HepG2 (cell line): ENCODE results near the gene RILPL1. TPM values are rescaled to one million over a fixed set of nuclear protein-coding genes. Genes with fewer than 3 reads are reported as not detected.
"Not testable (repeated sequence)": the region's sequence is repeated elsewhere in the genome, so short reads cannot be mapped to it uniquely, and the experiment has no call there.

Experiments used
- ATAC-seq: fragments of 200-7000 bp; cut with Tn5 transposase; 3 replicates; pipeline ENCODE4 v1.9.1; 2020; ENCODE audit warnings: mild to moderate bottlenecking, moderate library complexity
- BruUV-seq: library from RNA; stranded (reverse); fragments of 400-500 nt; replicated peaks from 2 replicates; lab custom pipeline; 2021; lab: Mats Ljungman, UMichigan
- CTCF ChIA-PET: fragments of 300-600 bp; formaldehyde crosslinking; extraction: SDS; loops from one replicate; lab custom pipeline; 2021; ENCODE audit warnings: low total read pairs, inconsistent platforms, low intra/inter-chr PET ratio; lab: Yijun Ruan, JAX
- POLR2A ChIA-PET: fragments of 350-600 bp; sonication (Branson Sonifier 250); formaldehyde crosslinking; loops from one replicate; lab custom pipeline; 2020; ENCODE audit warnings: antibody characterized with exemption, inconsistent platforms; lab: Yijun Ruan, JAX
- DNase-seq: peaks from one replicate; pipeline ENCODE4 v3.0.0-alpha.2; 2015; ENCODE audit warnings: low spot score
- FAIRE-seq: peaks from 3 replicates; lab custom pipeline; 2011; peaks lifted over from hg19 to GRCh38; lab: Jason Lieb, UNC
- H2AFZ ChIP-seq: one replicate; pipeline ENCODE4 v1.6.1; 2011; ENCODE audit warnings: low read length, inconsistent platforms
- H3K27ac ChIP-seq: fragments of 300-600 bp; 3 replicates; pipeline ENCODE4 v1.8.0; 2011; ENCODE audit warnings: mixed run types, mild to moderate bottlenecking, mixed read lengths, low read length, inconsistent platforms; ENCODE audit not compliant: insufficient read depth; ENCODE audit errors: extremely low read length
- H3K27me3 ChIP-seq, 2 experiments: fragments of 200-600 bp in 1 of 2; 2 replicates in 1 of 2; 3 replicates in 1 of 2; pipeline versions ENCODE4 v1.6.0 to v1.8.0; 2011; ENCODE audit warnings: low read length in 2 of 2, mild to moderate bottlenecking in 2 of 2, moderate library complexity in 2 of 2, inconsistent platforms in 1 of 2; ENCODE audit not compliant: insufficient read depth in 2 of 2, control insufficient read depth in 1 of 2
- H3K36me3 ChIP-seq, 2 experiments: fragments of 200-600 bp in 1 of 2; replicated peaks in 1 of 2; 2 replicates in 1 of 2; 3 replicates in 1 of 2; pipeline versions ENCODE4 v1.5.1 to v1.8.0; 2011; ENCODE audit warnings: low read length in 2 of 2, inconsistent platforms in 1 of 2; ENCODE audit not compliant: insufficient read depth in 2 of 2, control insufficient read depth in 1 of 2
- H3K4me1 ChIP-seq: 2 replicates; pipeline ENCODE4 v1.5.1; 2012; ENCODE audit warnings: low read length, inconsistent platforms; ENCODE audit not compliant: insufficient read depth
- H3K4me2 ChIP-seq: 2 replicates; pipeline ENCODE4 v1.6.0; 2011; ENCODE audit warnings: low read depth, low read length, inconsistent platforms
- H3K4me3 ChIP-seq, 3 experiments: fragments of 200-600 bp in 1 of 3; sonication (generic), shearing (Covaris generic) in 1 of 3; replicated peaks in 1 of 3; 2 replicates each; pipeline ENCODE4 v1.5.1; 2011 to 2016; ENCODE audit warnings: low read length in 3 of 3, inconsistent platforms in 2 of 3, low read depth in 2 of 3, mild to moderate bottlenecking in 2 of 3, control low read depth in 1 of 3, mixed read lengths in 1 of 3; ENCODE audit not compliant: insufficient read depth in 1 of 3
- H3K79me2 ChIP-seq: one replicate; pipeline ENCODE4 v1.6.1; 2011; ENCODE audit warnings: low read length, inconsistent platforms; ENCODE audit not compliant: insufficient read depth
- H3K9ac ChIP-seq: 2 replicates; pipeline ENCODE4 v1.6.0; 2011; ENCODE audit warnings: mild to moderate bottlenecking, low read depth, low read length, inconsistent platforms; ENCODE audit not compliant: insufficient read depth
- H3K9me3 ChIP-seq: 2 replicates; pipeline ENCODE4 v1.5.1; 2012; ENCODE audit warnings: mild to moderate bottlenecking, low read length
- H4K20me1 ChIP-seq: 2 replicates; pipeline ENCODE4 v1.6.0; 2011; ENCODE audit warnings: inconsistent platforms, mild to moderate bottlenecking, low read length, moderate library complexity; ENCODE audit not compliant: insufficient read depth
- ATF3 ChIP-seq: sonication (generic); formaldehyde crosslinking; IDR thresholded peaks from 2 replicates; pipeline ENCODE4 v1.4.0; 2020; ENCODE audit warnings: missing genetic modification reagents
- ATF7 ChIP-seq, 2 experiments: fragments of 450-650 bp in 1 of 2; sonication (generic) in 1 of 2; formaldehyde crosslinking in 1 of 2; IDR thresholded peaks; 2 replicates each; pipeline versions ENCODE4 v1.4.0 to v1.6.1; 2016 to 2020; ENCODE audit warnings: antibody characterized with exemption in 1 of 2, mild to moderate bottlenecking in 1 of 2, missing genetic modification reagents in 1 of 2
- ESRRA ChIP-seq: sonication (generic); formaldehyde crosslinking; IDR thresholded peaks from 2 replicates; pipeline ENCODE4 v1.5.1; 2020; ENCODE audit warnings: mild to moderate bottlenecking, low read depth, missing genetic modification reagents
- GTF2F1 ChIP-seq: fragments of 150-350 bp; IDR thresholded peaks from 2 replicates; pipeline ENCODE4 v1.6.1; 2014; ENCODE audit warnings: low read length
- HMGA1 ChIP-seq: sonication (generic); formaldehyde crosslinking; conservative IDR thresholded peaks from 2 replicates; pipeline ENCODE4 v1.4.0; 2020; ENCODE audit warnings: missing genetic modification reagents
- HOXA9 ChIP-seq: sonication (generic); formaldehyde crosslinking; IDR thresholded peaks from 2 replicates; pipeline ENCODE4 v1.8.1; 2022; ENCODE audit warnings: missing genetic modification reagents, mild to moderate bottlenecking, moderate library complexity, borderline replicate concordance
- NR2F2 ChIP-seq: IDR thresholded peaks from 2 replicates; pipeline ENCODE4 v1.6.1; 2012; ENCODE audit warnings: low read depth, inconsistent platforms, borderline replicate concordance
- RBM39 ChIP-seq: fragments of 200-400 bp; formaldehyde crosslinking; IDR thresholded peaks from one replicate; pipeline ENCODE4 v1.6.1; 2018; ENCODE audit warnings: antibody characterized with exemption, mild to moderate bottlenecking, low read depth, low read length; ENCODE audit not compliant: poor library complexity, severe bottlenecking
- SATB2 ChIP-seq: sonication (generic); formaldehyde crosslinking; IDR thresholded peaks from 2 replicates; pipeline ENCODE4 v1.5.0; 2020; ENCODE audit warnings: missing genetic modification reagents
- SNAI1 ChIP-seq: sonication (generic); formaldehyde crosslinking; IDR thresholded peaks from 2 replicates; pipeline ENCODE4 v1.5.0; 2020; ENCODE audit warnings: mild to moderate bottlenecking, missing genetic modification reagents, borderline replicate concordance
- SPEN ChIP-seq: sonication (generic); formaldehyde crosslinking; IDR thresholded peaks from 2 replicates; pipeline ENCODE4 v1.5.1; 2020; ENCODE audit warnings: low read depth, mild to moderate bottlenecking, missing genetic modification reagents
- SRY ChIP-seq: sonication (generic); formaldehyde crosslinking; IDR thresholded peaks from 2 replicates; pipeline ENCODE4 v1.8.0; 2022; ENCODE audit warnings: mild to moderate bottlenecking, missing genetic modification reagents
- ZNF205 ChIP-seq: IDR thresholded peaks from 2 replicates; pipeline ENCODE4 v1.6.1; 2018; ENCODE audit warnings: missing biosample characterization, missing genetic modification reagents
- ZNF292 ChIP-seq: sonication (generic); formaldehyde crosslinking; IDR thresholded peaks from 2 replicates; pipeline ENCODE4 v1.8.1; 2022; ENCODE audit warnings: mild to moderate bottlenecking, low read depth, missing genetic modification reagents, borderline replicate concordance
- ZNF367 ChIP-seq: sonication (generic); formaldehyde crosslinking; IDR thresholded peaks from 2 replicates; pipeline ENCODE4 v1.4.0; 2020; ENCODE audit warnings: missing genetic modification reagents, borderline replicate concordance
- ZNF614 ChIP-seq: IDR thresholded peaks from 2 replicates; pipeline ENCODE4 v1.6.1; 2018; ENCODE audit warnings: missing biosample characterization, missing genetic modification reagents, inconsistent platforms, borderline replicate concordance
- ZNF619 ChIP-seq: sonication (generic); formaldehyde crosslinking; IDR thresholded peaks from 2 replicates; pipeline ENCODE4 v1.4.0; 2020; ENCODE audit warnings: mild to moderate bottlenecking, missing genetic modification reagents
- ZNF713 ChIP-seq: sonication (generic); formaldehyde crosslinking; IDR thresholded peaks from 2 replicates; pipeline ENCODE4 v1.4.0; 2020; ENCODE audit warnings: mild to moderate bottlenecking, missing genetic modification reagents
- WGBS: methylation state at CpG from one replicate; pipeline ENCODE4 v1.1.6; 2017; ENCODE audit warnings: low lambda C conversion rate; 5-methylcytosine and 5-hydroxymethylcytosine counted together
- in situ Hi-C: cut with HindIII; loops from 2 replicates; pipeline ENCODE4 v1.10.0; 2017; ENCODE audit warnings: low pct_unique_long_range_greater_than_20kb; ENCODE audit not compliant: extremely low pct_ligation_motif_present
- intact Hi-C: fragments of 100-400 bp; cut with micrococcal nuclease; formaldehyde crosslinking; loops from one replicate; pipeline ENCODE4 v1.10.0; 2022; ENCODE audit not compliant: unreplicated experiment
- polyA plus RNA-seq, 8 experiments: library from polyadenylated mRNA; depleted of rRNA in 3 of 8; stranded (reverse) in 7 of 8; unstranded in 1 of 8; fragments of >200 nt; fragmentation: Illumina TruSeq in 4 of 8; extraction: Trizol in 4 of 8; gene quantifications; 2 replicates each; pipeline versions ENCODE4 v1.2.1 to v1.2.3, GENCODE V29; 2011 to 2016; ENCODE audit warnings: low read depth in 4 of 8, missing spikeins in 1 of 8, mixed read lengths in 1 of 8; ENCODE audit not compliant: insufficient read depth in 1 of 8
- total RNA-seq, 5 experiments: library from RNA; depleted of rRNA; stranded (reverse); fragments of >200 nt; fragmentation: Illumina TruSeq; extraction: Trizol; gene quantifications; 2 replicates each; pipeline ENCODE4 v1.2.3, GENCODE V29; 2016; ENCODE audit warnings: low read depth in 1 of 5
- TF ChIP-seq, protein P1 (sequence below): sonication (generic); formaldehyde crosslinking; IDR thresholded peaks from 2 replicates; pipeline ENCODE4 v1.5.1; 2020; ENCODE audit warnings: missing genetic modification reagents, mild to moderate bottlenecking, borderline replicate concordance

The RILPL1 gene
- total and polyA plus RNA-seq, 2 of the 13 experiments (the other 11 are each of a cell fraction or from before 2014, with no cell fraction given): 5.8 to 28.4 TPM

- Histone ChIP-seq H3K9ac (no peak overlapping the region), H3K9me3 (no peaks in the 10 kb centered on the region), H2AFZ (no peak overlapping the region), H3K4me1 (no peaks in the 10 kb centered on the region), H3K4me3 (no peak overlapping the region), H3K36me3 (peaks cover 7 to 14% of the 10 kb centered on the region in 2 experiments; a peak in 4 of 5 replicates), H3K27me3 (no peaks in the 10 kb centered on the region), H3K27ac (no peak overlapping the region), H3K4me2 (no peak overlapping the region), H4K20me1 (no peaks in the 10 kb centered on the region), H3K79me2 (no peaks in the 10 kb centered on the region)
- in situ Hi-C loops (no loop called here), intact Hi-C loops (no loop called here)
- FAIRE-seq (no peak), DNase-seq (no peak), ATAC-seq (no peak)
- ChIA-PET POLR2A (no interaction called here), CTCF (no interaction called here)
- BruUV-seq: no TSS peak
- TF ChIP-seq SNAI1 (CRISPR knock-in tag) (no peak), ATF7 (IDR thresholded peaks at IDR 0.05) (no peak), ATF7 (CRISPR knock-in tag; IDR thresholded peaks at IDR 0.05) (no peak), ESRRA (no peak), HOXA9 (CRISPR knock-in tag) (no peak), NR2F2 (no peak), ATF3 (CRISPR knock-in tag) (no peak), ZNF614 (CRISPR knock-in tag) (no peak), RBM39 (no peak), GTF2F1 (no peak), ZNF292 (CRISPR knock-in tag) (no peak), SATB2 (CRISPR knock-in tag) (no peak), ZNF713 (CRISPR knock-in tag) (no peak), ZNF205 (CRISPR knock-in tag) (no peak), ZNF367 (no peak), SRY (no peak), ZNF619 (CRISPR knock-in tag) (no peak), HMGA1 (CRISPR knock-in tag) (no peak), SPEN (CRISPR knock-in tag) (no peak)
- TF ChIP-seq, protein P1, sequence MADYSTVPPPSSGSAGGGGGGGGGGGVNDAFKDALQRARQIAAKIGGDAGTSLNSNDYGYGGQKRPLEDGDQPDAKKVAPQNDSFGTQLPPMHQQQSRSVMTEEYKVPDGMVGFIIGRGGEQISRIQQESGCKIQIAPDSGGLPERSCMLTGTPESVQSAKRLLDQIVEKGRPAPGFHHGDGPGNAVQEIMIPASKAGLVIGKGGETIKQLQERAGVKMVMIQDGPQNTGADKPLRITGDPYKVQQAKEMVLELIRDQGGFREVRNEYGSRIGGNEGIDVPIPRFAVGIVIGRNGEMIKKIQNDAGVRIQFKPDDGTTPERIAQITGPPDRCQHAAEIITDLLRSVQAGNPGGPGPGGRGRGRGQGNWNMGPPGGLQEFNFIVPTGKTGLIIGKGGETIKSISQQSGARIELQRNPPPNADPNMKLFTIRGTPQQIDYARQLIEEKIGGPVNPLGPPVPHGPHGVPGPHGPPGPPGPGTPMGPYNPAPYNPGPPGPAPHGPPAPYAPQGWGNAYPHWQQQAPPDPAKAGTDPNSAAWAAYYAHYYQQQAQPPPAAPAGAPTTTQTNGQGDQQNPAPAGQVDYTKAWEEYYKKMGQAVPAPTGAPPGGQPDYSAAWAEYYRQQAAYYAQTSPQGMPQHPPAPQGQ (CRISPR knock-in tag): no peak
- WGBS: 98% methylated on average over 6 of the region's 6 CpGs
Measured at GRCh38 chr12:123482876-123483275, 50.6 kb downstream of the RILPL1 start.

DNA sequence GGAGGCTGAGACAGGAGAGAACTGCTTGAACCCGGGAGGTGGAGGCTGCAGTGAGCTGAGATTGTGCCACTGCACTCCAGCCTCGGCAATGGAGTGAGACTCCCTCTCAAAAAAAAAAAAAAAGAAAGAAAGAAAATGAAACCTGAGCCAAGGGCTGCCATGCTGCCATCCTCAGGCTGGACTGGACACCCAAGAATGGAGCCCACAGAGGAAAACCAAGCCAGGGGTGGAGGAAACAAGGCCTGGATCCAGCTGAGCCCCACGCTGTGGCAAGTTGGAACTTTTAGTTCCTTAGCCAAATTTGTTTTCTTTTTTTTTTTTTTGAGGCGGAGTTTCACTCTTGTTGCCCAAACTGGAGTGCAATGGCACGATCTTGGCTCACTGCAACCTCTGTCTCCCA is 52.3 kb downstream of the RILPL1 start:
- WGBS: 96% methylated on average over 5 of the region's 5 CpGs
- H3K9me3 ChIP-seq, FAIRE-seq, H3K27me3 ChIP-seq, DNase-seq, BruUV-seq, H4K20me1 ChIP-seq, in situ Hi-C loops, H3K9ac ChIP-seq, H3K4me1 ChIP-seq, H3K4me3 ChIP-seq, CTCF ChIA-PET, H2AFZ ChIP-seq, POLR2A ChIA-PET, H3K4me2 ChIP-seq, intact Hi-C loops, H3K27ac ChIP-seq, ATAC-seq, H3K79me2 ChIP-seq: not testable (repeated sequence)
- H3K36me3 ChIP-seq: peaks cover 12 to 22% of the 10 kb centered on the region in 2 experiments; a peak in 4 of 5 replicates
